Panc1 (cell line): ENCODE measurements around the gene FIBCD1. TPM values are rescaled to one million over a fixed set of nuclear protein-coding genes. Genes with fewer than 3 reads are reported as not detected.
A peak's percentile ranks its signal among the peaks of the same experiment; 100 is the strongest.

Experiments
- ATAC-seq: fragments of 200-7000 bp; cut with Tn5 transposase; 2 replicates; pipeline ENCODE4 v1.9.1; 2020; ENCODE audit warnings: mild to moderate bottlenecking, moderate library complexity
- BruUV-seq: library from RNA; stranded (reverse); fragments of 400-500 nt; replicated peaks from 2 replicates; lab custom pipeline; 2021; lab: Mats Ljungman, UMichigan
- CTCF ChIA-PET: fragments of 300-600 bp; sonication (Branson Sonifier 250); formaldehyde crosslinking; loops from one replicate; lab custom pipeline; 2022; ENCODE audit warnings: antibody characterized with exemption; lab: Charles Lee
- POLR2A ChIA-PET: fragments of 300-600 bp; sonication (Branson Sonifier 250); formaldehyde crosslinking; loops from one replicate; lab custom pipeline; 2022; ENCODE audit warnings: antibody characterized with exemption; lab: Charles Lee
- DNase-seq: peaks from one replicate; pipeline ENCODE4 v3.0.0-alpha.2; 2010; ENCODE audit warnings: low read depth, low spot score
- H3K27ac ChIP-seq: 2 replicates; pipeline ENCODE4 v1.5.1; 2011; ENCODE audit warnings: mild to moderate bottlenecking, low read length, inconsistent platforms
- H3K27me3 ChIP-seq: fragments of 200-500 bp; sonication (Bioruptor generic); 2 replicates; pipeline ENCODE4 v1.6.0; 2014; ENCODE audit warnings: low read length, inconsistent platforms; ENCODE audit not compliant: control insufficient read depth, insufficient read depth
- H3K36me3 ChIP-seq: fragments of 200-500 bp; sonication (Bioruptor generic); 2 replicates; pipeline ENCODE4 v1.5.1; 2014; ENCODE audit warnings: inconsistent platforms, mild to moderate bottlenecking, low read length, moderate library complexity; ENCODE audit not compliant: control insufficient read depth, insufficient read depth
- H3K4me1 ChIP-seq: 2 replicates; pipeline ENCODE4 v1.5.1; 2011; ENCODE audit warnings: inconsistent platforms, mild to moderate bottlenecking, low read length, moderate library complexity; ENCODE audit not compliant: control insufficient read depth, insufficient read depth
- H3K4me3 ChIP-seq, 2 experiments: 2 replicates each; pipeline ENCODE4 v1.5.1; 2011 to 2012; ENCODE audit warnings: low read depth in 2 of 2, low read length in 2 of 2, mild to moderate bottlenecking in 2 of 2, inconsistent platforms in 1 of 2, moderate library complexity in 1 of 2
- H3K9me3 ChIP-seq: fragments of 200-500 bp; sonication (Bioruptor generic); 2 replicates; pipeline ENCODE4 v1.5.1; 2014; ENCODE audit warnings: low read depth, mild to moderate bottlenecking, inconsistent platforms, low read length, moderate library complexity; ENCODE audit not compliant: control insufficient read depth, insufficient read depth
- POLR2AphosphoS5 ChIP-seq: IDR thresholded peaks from 2 replicates; pipeline ENCODE4 v1.6.1; 2012; ENCODE audit warnings: mild to moderate bottlenecking, low read depth, low read length, moderate library complexity
- SIN3A ChIP-seq: IDR thresholded peaks from 2 replicates; pipeline ENCODE4 v1.6.1; 2012; ENCODE audit warnings: low read depth, mild to moderate bottlenecking, low read length, moderate library complexity, borderline replicate concordance; ENCODE audit not compliant: insufficient read depth
- TCF7L2 ChIP-seq: IDR thresholded peaks from 2 replicates; pipeline ENCODE4 v1.6.1; 2011; ENCODE audit warnings: mild to moderate bottlenecking, low read depth, low read length, inconsistent platforms
- in situ Hi-C: cut with HindIII; loops from 2 replicates; pipeline ENCODE4 v1.10.0; 2016; ENCODE audit warnings: low sequenced_read_pairs, low pct_unique_long_range_greater_than_20kb
- intact Hi-C: fragments of 100-400 bp; cut with micrococcal nuclease; formaldehyde crosslinking; loops from one replicate; pipeline ENCODE4 v1.10.0; 2022; ENCODE audit not compliant: unreplicated experiment
- total RNA-seq: library from RNA; stranded (reverse); gene quantifications from one replicate; pipeline ENCODE4 v1.2.1, GENCODE V29; 2021; ENCODE audit not compliant: unreplicated experiment
- TF ChIP-seq, protein P1 (sequence below): fragments of 450-650 bp; IDR thresholded peaks from 2 replicates; pipeline ENCODE4 v1.5.1; 2017; ENCODE audit warnings: mild to moderate bottlenecking
- TF ChIP-seq, protein P2 (sequence below), 2 experiments: IDR thresholded peaks; 2 replicates each; pipeline ENCODE4 v1.6.1; 2011 to 2012; ENCODE audit warnings: low read depth in 2 of 2, control low read depth in 1 of 2, low read length in 1 of 2, mild to moderate bottlenecking in 1 of 2, moderate library complexity in 1 of 2; ENCODE audit not compliant: insufficient read depth in 1 of 2

The FIBCD1 gene
- total RNA-seq, 1 experiment from 2014 or later: 16.3 TPM

DNA sequence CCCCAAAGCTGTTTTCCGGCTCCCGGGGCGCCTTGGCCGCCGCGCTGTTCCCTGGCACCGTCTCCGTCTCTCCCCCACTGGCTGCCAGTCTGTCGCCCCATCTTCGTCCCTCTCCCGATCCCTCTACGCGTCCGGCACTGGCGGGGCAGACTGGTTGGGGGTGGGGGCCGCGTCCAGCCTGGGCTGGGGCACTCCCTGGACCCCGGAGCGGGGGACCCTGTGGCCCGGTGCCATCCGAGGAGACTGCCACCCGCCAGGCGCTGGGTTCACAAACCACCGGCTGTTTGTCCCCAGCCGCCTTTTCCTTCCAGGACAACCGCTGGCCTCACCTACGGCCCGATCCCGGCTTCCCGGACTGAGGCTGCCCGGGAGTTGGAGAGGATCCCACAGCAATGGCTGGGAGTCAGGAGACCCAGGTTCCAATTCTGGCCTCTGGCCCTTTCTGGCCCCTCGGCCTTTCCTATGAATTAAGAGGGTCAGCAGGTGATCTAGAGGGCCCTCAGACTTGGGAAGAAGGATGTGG is 1.0 kb upstream of the FIBCD1 start:
- no TSS peak for BruUV-seq
- intact Hi-C loops (loop anchor here (10.0 kb wide), 1 partner anchor 45 kb away; the partner anchor contains the start of gene QRFP), in situ Hi-C loops (no loop called here)
- Histone ChIP-seq H3K36me3 (no peaks in the 10 kb centered on the region), H3K27me3 (no peaks in the 10 kb centered on the region), H3K27ac (no peak overlapping the region), H3K4me1 (peaks cover 17% of the 10 kb centered on the region), H3K4me3 (peak overlapping the region; percentile 13 to 14; a peak in 2 of 4 replicates), H3K9me3 (no peaks in the 10 kb centered on the region)
- ChIA-PET CTCF (interaction anchor here (1.0 kb wide), 2 partner anchors 59 to 70 kb away, joined by 3 read pairs; no protein-coding TSS in a partner anchor), POLR2A (no interaction called here)
- DNase-seq: no peak
- no peak for ATAC-seq
- TF ChIP-seq POLR2AphosphoS5 (no peak), SIN3A (no peak), TCF7L2 (no peak)
- TF ChIP-seq, protein P1, sequence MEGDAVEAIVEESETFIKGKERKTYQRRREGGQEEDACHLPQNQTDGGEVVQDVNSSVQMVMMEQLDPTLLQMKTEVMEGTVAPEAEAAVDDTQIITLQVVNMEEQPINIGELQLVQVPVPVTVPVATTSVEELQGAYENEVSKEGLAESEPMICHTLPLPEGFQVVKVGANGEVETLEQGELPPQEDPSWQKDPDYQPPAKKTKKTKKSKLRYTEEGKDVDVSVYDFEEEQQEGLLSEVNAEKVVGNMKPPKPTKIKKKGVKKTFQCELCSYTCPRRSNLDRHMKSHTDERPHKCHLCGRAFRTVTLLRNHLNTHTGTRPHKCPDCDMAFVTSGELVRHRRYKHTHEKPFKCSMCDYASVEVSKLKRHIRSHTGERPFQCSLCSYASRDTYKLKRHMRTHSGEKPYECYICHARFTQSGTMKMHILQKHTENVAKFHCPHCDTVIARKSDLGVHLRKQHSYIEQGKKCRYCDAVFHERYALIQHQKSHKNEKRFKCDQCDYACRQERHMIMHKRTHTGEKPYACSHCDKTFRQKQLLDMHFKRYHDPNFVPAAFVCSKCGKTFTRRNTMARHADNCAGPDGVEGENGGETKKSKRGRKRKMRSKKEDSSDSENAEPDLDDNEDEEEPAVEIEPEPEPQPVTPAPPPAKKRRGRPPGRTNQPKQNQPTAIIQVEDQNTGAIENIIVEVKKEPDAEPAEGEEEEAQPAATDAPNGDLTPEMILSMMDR: no peak
- TF ChIP-seq, protein P2, sequence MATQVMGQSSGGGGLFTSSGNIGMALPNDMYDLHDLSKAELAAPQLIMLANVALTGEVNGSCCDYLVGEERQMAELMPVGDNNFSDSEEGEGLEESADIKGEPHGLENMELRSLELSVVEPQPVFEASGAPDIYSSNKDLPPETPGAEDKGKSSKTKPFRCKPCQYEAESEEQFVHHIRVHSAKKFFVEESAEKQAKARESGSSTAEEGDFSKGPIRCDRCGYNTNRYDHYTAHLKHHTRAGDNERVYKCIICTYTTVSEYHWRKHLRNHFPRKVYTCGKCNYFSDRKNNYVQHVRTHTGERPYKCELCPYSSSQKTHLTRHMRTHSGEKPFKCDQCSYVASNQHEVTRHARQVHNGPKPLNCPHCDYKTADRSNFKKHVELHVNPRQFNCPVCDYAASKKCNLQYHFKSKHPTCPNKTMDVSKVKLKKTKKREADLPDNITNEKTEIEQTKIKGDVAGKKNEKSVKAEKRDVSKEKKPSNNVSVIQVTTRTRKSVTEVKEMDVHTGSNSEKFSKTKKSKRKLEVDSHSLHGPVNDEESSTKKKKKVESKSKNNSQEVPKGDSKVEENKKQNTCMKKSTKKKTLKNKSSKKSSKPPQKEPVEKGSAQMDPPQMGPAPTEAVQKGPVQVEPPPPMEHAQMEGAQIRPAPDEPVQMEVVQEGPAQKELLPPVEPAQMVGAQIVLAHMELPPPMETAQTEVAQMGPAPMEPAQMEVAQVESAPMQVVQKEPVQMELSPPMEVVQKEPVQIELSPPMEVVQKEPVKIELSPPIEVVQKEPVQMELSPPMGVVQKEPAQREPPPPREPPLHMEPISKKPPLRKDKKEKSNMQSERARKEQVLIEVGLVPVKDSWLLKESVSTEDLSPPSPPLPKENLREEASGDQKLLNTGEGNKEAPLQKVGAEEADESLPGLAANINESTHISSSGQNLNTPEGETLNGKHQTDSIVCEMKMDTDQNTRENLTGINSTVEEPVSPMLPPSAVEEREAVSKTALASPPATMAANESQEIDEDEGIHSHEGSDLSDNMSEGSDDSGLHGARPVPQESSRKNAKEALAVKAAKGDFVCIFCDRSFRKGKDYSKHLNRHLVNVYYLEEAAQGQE (IDR thresholded peaks at IDR 0.05; ENCODE audit: insufficient read depth in 1 of 2, low read depth in 2 of 2, low read length in 1 of 2): no peak

DNA sequence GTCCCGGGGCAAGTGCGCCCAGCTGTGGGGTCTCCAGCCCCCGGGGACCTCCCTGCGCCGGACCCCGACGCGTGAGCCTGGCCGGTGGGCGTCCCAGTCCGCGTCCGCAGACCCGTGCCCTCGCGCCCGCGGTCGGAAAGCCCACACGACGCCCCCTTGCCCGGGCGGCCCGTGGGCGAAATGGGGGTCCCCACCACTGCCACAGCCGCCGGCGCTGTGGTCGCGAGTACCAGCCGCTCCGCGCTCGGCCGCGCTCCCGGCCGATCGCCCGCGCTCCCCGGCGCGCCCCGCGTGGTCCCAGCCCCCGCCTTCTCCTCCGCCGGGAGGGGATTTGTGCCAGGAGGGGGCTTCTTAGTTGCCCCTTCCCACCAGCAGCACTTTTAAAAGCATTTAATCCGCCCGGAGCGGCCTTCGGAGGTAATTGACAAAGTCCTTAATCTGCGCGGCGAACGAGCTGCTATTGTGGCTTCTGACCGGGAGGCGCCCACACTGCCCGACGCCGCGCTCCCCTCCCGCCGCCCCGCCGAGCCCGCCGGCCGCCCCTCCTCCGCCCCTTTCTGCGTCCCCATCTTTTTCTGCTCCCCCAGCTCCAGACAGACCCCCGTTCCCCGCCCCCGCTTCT is 469 bp upstream of the FIBCD1 start:
- intact Hi-C loops: loop anchor here (10.0 kb wide), 1 partner anchor 45 kb away; the partner anchor contains the start of gene QRFP
- DNase-seq (no peak), ATAC-seq (no peak)
- TF ChIP-seq TCF7L2 (no peak), SIN3A (no peak), POLR2AphosphoS5 (no peak)
- TF ChIP-seq, protein P2 (IDR thresholded peaks at IDR 0.05; ENCODE audit: insufficient read depth in 1 of 2, low read depth in 2 of 2, low read length in 1 of 2): no peak
- TF ChIP-seq, protein P1: peak; percentile 50; the same call in 1 of the 2 replicates
- H3K9me3 ChIP-seq: no peaks in the 10 kb centered on the region
- peak overlapping the region; percentile 56 to 62 for H3K4me3 ChIP-seq
- BruUV-seq: no TSS peak
- H3K27me3 ChIP-seq: no peaks in the 10 kb centered on the region
- no peaks in the 10 kb centered on the region for H3K36me3 ChIP-seq
- in situ Hi-C loops: no loop called here
- ChIA-PET POLR2A (no interaction called here), CTCF (interaction anchor here (1.0 kb wide), 2 partner anchors 59 to 70 kb away, joined by 3 read pairs; no protein-coding TSS in a partner anchor)
- H3K27ac ChIP-seq: no peak overlapping the region
- H3K4me1 ChIP-seq: peaks cover 17% of the 10 kb centered on the region
